ENCODE measurements around the gene STYK1. TPM values are rescaled to one million over a fixed set of nuclear protein-coding genes. Genes with fewer than 3 reads are reported as not detected.

The STYK1 gene
- total and polyA plus RNA-seq, 4 donors = 0.67 to 1.3 (median 0.89) TPM

DNA sequence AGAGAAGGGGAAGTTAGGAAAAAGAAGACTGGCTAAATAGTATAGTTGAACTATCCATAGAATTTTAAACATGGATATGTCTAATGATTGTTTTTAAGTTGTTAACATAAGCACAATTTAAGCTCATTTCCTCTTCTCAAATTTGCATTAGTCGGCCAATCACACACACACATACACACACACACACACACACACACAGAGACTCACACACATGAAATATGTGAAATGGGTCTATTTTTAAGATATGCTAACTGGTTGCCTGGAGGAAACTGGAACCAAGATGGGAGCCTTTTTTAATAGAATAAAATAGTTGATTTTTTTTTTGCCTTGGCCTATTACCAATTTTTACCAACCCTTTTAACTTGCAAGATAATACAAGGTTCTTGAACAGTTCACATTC, 24.0 kb upstream of the STYK1 start:
- no peak for ATAC-seq (ENCODE audit: insufficient read depth, low FRiP score)
- TF ChIP-seq, protein P1, sequence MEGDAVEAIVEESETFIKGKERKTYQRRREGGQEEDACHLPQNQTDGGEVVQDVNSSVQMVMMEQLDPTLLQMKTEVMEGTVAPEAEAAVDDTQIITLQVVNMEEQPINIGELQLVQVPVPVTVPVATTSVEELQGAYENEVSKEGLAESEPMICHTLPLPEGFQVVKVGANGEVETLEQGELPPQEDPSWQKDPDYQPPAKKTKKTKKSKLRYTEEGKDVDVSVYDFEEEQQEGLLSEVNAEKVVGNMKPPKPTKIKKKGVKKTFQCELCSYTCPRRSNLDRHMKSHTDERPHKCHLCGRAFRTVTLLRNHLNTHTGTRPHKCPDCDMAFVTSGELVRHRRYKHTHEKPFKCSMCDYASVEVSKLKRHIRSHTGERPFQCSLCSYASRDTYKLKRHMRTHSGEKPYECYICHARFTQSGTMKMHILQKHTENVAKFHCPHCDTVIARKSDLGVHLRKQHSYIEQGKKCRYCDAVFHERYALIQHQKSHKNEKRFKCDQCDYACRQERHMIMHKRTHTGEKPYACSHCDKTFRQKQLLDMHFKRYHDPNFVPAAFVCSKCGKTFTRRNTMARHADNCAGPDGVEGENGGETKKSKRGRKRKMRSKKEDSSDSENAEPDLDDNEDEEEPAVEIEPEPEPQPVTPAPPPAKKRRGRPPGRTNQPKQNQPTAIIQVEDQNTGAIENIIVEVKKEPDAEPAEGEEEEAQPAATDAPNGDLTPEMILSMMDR (IDR thresholded peaks at IDR 0.05; ENCODE audit: control extremely low read depth, extremely low read depth) = no peak
- H3K4me1 ChIP-seq (ENCODE audit: control insufficient read depth in 5 of 5, insufficient read depth in 5 of 5, low read length in 5 of 5) = peaks cover 0 to 8% (median 0%) of the 10 kb centered on the region in 5 donors

DNA sequence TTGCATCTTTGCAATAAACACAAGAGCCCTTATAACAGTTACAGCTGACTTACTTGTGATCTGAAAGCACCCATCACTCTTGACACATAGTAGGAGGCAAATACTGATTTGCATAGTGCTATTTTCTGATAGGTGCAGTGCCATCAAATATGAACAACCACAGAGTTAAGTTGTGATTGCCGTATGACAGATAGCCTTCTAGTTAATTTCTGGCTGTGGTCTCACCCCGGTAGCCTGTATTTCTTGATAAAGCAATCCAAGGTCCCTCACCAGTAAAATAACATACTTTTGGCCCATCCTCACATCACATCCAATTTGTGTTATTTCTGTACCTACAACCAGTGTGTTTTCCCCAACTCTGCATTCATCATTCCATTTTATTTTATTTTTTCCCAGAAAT, 23.3 kb upstream of the STYK1 start:
- no peak overlapping the region for H3K27ac ChIP-seq (ENCODE audit: low read depth in 1 of 2, low read length in 1 of 2)
- no peak overlapping the region for H3K4me3 ChIP-seq
- H3K27me3 ChIP-seq (ENCODE audit: control insufficient read depth in 3 of 3, insufficient read depth in 3 of 3, low read length in 2 of 3) = no peaks in the 10 kb centered on the region
- DNase-seq (no peak), ATAC-seq (ENCODE audit: insufficient read depth, low FRiP score) (no peak)
- H3K36me3 ChIP-seq (ENCODE audit: control insufficient read depth in 4 of 4, insufficient read depth in 4 of 4, low read length in 4 of 4) = peaks cover 11 to 39% (median 18%) of the 10 kb centered on the region in 4 donors
- TF ChIP-seq, protein P1 (IDR thresholded peaks at IDR 0.05; ENCODE audit: control extremely low read depth, extremely low read depth) = no peak
- no peaks in the 10 kb centered on the region for H3K9me3 ChIP-seq (ENCODE audit: control insufficient read depth in 4 of 4, insufficient read depth in 3 of 4, low read length in 3 of 4)
- WGBS, 2 donors = 94 to 97% methylated on average over 2 of the region's 2 CpGs
- H3K9ac ChIP-seq (ENCODE audit: insufficient read depth in 1 of 2, low read length in 2 of 2) = no peak overlapping the region
- peaks cover 0 to 8% (median 0%) of the 10 kb centered on the region in 5 donors for H3K4me1 ChIP-seq (ENCODE audit: control insufficient read depth in 5 of 5, insufficient read depth in 5 of 5, low read length in 5 of 5)

More for the DNA sequence above, 24.0 kb upstream of the STYK1 start:
- no peak overlapping the region for H3K9ac ChIP-seq (ENCODE audit: insufficient read depth in 1 of 2, low read length in 2 of 2)
- H3K27me3 ChIP-seq (ENCODE audit: control insufficient read depth in 3 of 3, insufficient read depth in 3 of 3, low read length in 2 of 3) = no peaks in the 10 kb centered on the region
- H3K4me3 ChIP-seq = no peak overlapping the region
- DNase-seq = no peak
- no peak overlapping the region for H3K27ac ChIP-seq (ENCODE audit: low read depth in 1 of 2, low read length in 1 of 2)
- 69 to 95% methylated on average over 1 of the region's 1 CpG for WGBS, 2 donors
- peaks cover 11 to 39% (median 19%) of the 10 kb centered on the region in 4 donors for H3K36me3 ChIP-seq (ENCODE audit: control insufficient read depth in 4 of 4, insufficient read depth in 4 of 4, low read length in 4 of 4)
- H3K9me3 ChIP-seq (ENCODE audit: control insufficient read depth in 4 of 4, insufficient read depth in 3 of 4, low read length in 3 of 4) = no peaks in the 10 kb centered on the region

DNA sequence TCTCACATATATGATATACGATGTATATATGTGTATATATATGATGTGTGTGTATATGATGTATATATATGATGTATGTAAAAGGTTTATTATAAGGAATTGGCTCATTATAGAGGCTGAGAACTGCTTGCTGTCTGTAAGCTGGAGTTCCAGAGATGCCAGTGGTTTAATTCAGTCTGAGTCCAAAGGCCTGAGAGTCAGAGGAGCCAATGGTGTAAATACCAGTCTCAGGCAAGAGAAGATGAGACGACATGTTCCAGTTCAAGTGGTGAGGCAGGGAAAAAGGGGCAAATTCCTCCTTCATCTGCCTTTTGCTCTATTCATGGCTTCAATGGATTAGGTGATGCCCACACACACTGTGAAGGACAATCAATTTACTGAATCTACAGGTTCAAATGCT, 17.1 kb upstream of the STYK1 start:
- no peak for ATAC-seq (ENCODE audit: insufficient read depth, low FRiP score)
- WGBS, 2 donors = 86 to 94% methylated on average over 2 of the region's 2 CpGs
- TF ChIP-seq, protein P1 (IDR thresholded peaks at IDR 0.05; ENCODE audit: control extremely low read depth, extremely low read depth) = no peak

DNA sequence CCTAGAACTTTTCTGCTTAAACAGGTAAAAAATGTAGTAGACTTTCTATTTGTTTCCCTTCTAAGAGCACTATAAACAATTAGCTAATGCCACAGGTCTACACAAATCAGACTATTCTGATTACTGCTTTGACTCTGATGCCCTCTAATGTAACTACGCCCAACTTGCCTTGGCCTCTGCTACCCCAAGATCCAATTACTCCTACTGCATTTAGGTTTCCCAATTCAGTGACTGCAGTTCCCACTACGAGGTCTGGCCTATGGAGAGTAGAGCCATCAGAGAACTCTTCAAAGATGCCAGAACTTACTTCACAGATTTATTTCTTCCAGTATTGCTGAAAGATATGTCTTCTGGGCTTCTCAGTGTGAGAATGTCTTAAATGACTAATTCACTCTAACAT, 15.3 kb upstream of the STYK1 start:
- H3K9ac ChIP-seq (ENCODE audit: insufficient read depth in 1 of 2, low read length in 2 of 2) = no peak overlapping the region
- peaks cover 0 to 3% (median under 1%) of the 10 kb centered on the region in 4 donors for H3K36me3 ChIP-seq (ENCODE audit: control insufficient read depth in 4 of 4, insufficient read depth in 4 of 4, low read length in 4 of 4)
- ATAC-seq (ENCODE audit: insufficient read depth, low FRiP score) (no peak), DNase-seq (no peak)
- no peaks in the 10 kb centered on the region for H3K27me3 ChIP-seq (ENCODE audit: control insufficient read depth in 3 of 3, insufficient read depth in 3 of 3, low read length in 2 of 3)
- no peaks in the 10 kb centered on the region for H3K4me1 ChIP-seq (ENCODE audit: control insufficient read depth in 5 of 5, insufficient read depth in 5 of 5, low read length in 5 of 5)
- 88 to 94% methylated on average over 2 of the region's 2 CpGs for WGBS, 2 donors
- H3K9me3 ChIP-seq (ENCODE audit: control insufficient read depth in 4 of 4, insufficient read depth in 3 of 4, low read length in 3 of 4) = no peaks in the 10 kb centered on the region
- TF ChIP-seq, protein P1 (IDR thresholded peaks at IDR 0.05; ENCODE audit: control extremely low read depth, extremely low read depth) = no peak
- H3K4me3 ChIP-seq = no peak overlapping the region
- H3K27ac ChIP-seq (ENCODE audit: low read depth in 1 of 2, low read length in 1 of 2) = no peak overlapping the region

More for the DNA sequence above, 17.1 kb upstream of the STYK1 start:
- no peak overlapping the region for H3K9ac ChIP-seq (ENCODE audit: insufficient read depth in 1 of 2, low read length in 2 of 2)
- H3K36me3 ChIP-seq (ENCODE audit: control insufficient read depth in 4 of 4, insufficient read depth in 4 of 4, low read length in 4 of 4) = peaks cover 0 to 3% (median under 1%) of the 10 kb centered on the region in 4 donors
- H3K27me3 ChIP-seq (ENCODE audit: control insufficient read depth in 3 of 3, insufficient read depth in 3 of 3, low read length in 2 of 3) = no peaks in the 10 kb centered on the region
- no peak overlapping the region for H3K4me3 ChIP-seq
- H3K9me3 ChIP-seq (ENCODE audit: control insufficient read depth in 4 of 4, insufficient read depth in 3 of 4, low read length in 3 of 4) = no peaks in the 10 kb centered on the region
- H3K27ac ChIP-seq (ENCODE audit: low read depth in 1 of 2, low read length in 1 of 2) = no peak overlapping the region
- H3K4me1 ChIP-seq (ENCODE audit: control insufficient read depth in 5 of 5, insufficient read depth in 5 of 5, low read length in 5 of 5) = no peaks in the 10 kb centered on the region
- DNase-seq = no peak
